ENCODE results near the gene SULF2.

SULF2 gene

GRCh38 chr20:47719211-47719610 is 66.1 kb downstream of the SULF2 start:
- no peak overlapping the region for H3K4me3 ChIP-seq (ENCODE audit: low read length)
- no peak for TF ChIP-seq ZNF274 (IDR thresholded peaks at IDR 0.05; ENCODE audit: low read depth, low read length)

- no peak overlapping the region for H3K4me3 ChIP-seq (ENCODE audit: low read length)
- TF ChIP-seq ZNF274 (IDR thresholded peaks at IDR 0.05; ENCODE audit: low read depth, low read length): no peak
Observed at GRCh38 chr20:47718398-47718797, 66.9 kb downstream of the SULF2 start.

- TF ChIP-seq ZNF274 (IDR thresholded peaks at IDR 0.05; ENCODE audit: low read depth, low read length): no peak
- H3K4me3 ChIP-seq (ENCODE audit: low read length): no peak overlapping the region
Observed at GRCh38 chr20:47717421-47717820, 67.9 kb downstream of the SULF2 start.

GRCh38 chr20:47713878-47714450 is 71.3 kb downstream of the SULF2 start:
- no peak for TF ChIP-seq ZNF274 (IDR thresholded peaks at IDR 0.05; ENCODE audit: low read depth, low read length)
- no peak overlapping the region for H3K4me3 ChIP-seq (ENCODE audit: low read length)

GRCh38 chr20:47713163-47713562 is 72.1 kb downstream of the SULF2 start:
- no peak for TF ChIP-seq ZNF274 (IDR thresholded peaks at IDR 0.05; ENCODE audit: low read depth, low read length)
- no peak overlapping the region for H3K4me3 ChIP-seq (ENCODE audit: low read length)

- TF ChIP-seq ZNF274 (IDR thresholded peaks at IDR 0.05; ENCODE audit: low read depth, low read length): no peak
Observed at GRCh38 chr20:47711046-47711752, 74.1 kb downstream of the SULF2 start.

GRCh38 chr20:47710665-47711045 is 74.6 kb downstream of the SULF2 start:
- no peak for TF ChIP-seq ZNF274 (IDR thresholded peaks at IDR 0.05; ENCODE audit: low read depth, low read length)
- no peak overlapping the region for H3K4me3 ChIP-seq (ENCODE audit: low read length)

More at GRCh38 chr20:47711046-47711752, 74.1 kb downstream of the SULF2 start:
- no peak overlapping the region for H3K4me3 ChIP-seq (ENCODE audit: low read length)

- no peak for TF ChIP-seq ZNF274 (IDR thresholded peaks at IDR 0.05; ENCODE audit: low read depth, low read length)
- H3K4me3 ChIP-seq (ENCODE audit: low read length): no peak overlapping the region
Observed at GRCh38 chr20:47708953-47709833, 76.1 kb downstream of the SULF2 start.

- no peak for TF ChIP-seq ZNF274 (IDR thresholded peaks at IDR 0.05; ENCODE audit: low read depth, low read length)
Observed at GRCh38 chr20:47708140-47708807, 77.0 kb downstream of the SULF2 start.

GRCh38 chr20:47706345-47706744 is 78.9 kb downstream of the SULF2 start:
- TF ChIP-seq ZNF274 (IDR thresholded peaks at IDR 0.05; ENCODE audit: low read depth, low read length): no peak
- no peak overlapping the region for H3K4me3 ChIP-seq (ENCODE audit: low read length)

More at GRCh38 chr20:47708140-47708807, 77.0 kb downstream of the SULF2 start:
- H3K4me3 ChIP-seq (ENCODE audit: low read length): no peak overlapping the region

GRCh38 chr20:47705497-47705856 is 79.8 kb downstream of the SULF2 start:
- no peak overlapping the region for H3K4me3 ChIP-seq (ENCODE audit: low read length)
- TF ChIP-seq ZNF274 (IDR thresholded peaks at IDR 0.05; ENCODE audit: low read depth, low read length): no peak

- H3K4me3 ChIP-seq (ENCODE audit: low read length): no peak overlapping the region
- no peak for TF ChIP-seq ZNF274 (IDR thresholded peaks at IDR 0.05; ENCODE audit: low read depth, low read length)
Observed at GRCh38 chr20:47704746-47705496, 80.4 kb downstream of the SULF2 start.

GRCh38 chr20:47703748-47704147 is 81.5 kb downstream of the SULF2 start:
- no peak overlapping the region for H3K4me3 ChIP-seq (ENCODE audit: low read length)
- TF ChIP-seq ZNF274 (IDR thresholded peaks at IDR 0.05; ENCODE audit: low read depth, low read length): no peak

GRCh38 chr20:47701612-47702011 is 83.7 kb downstream of the SULF2 start:
- H3K4me3 ChIP-seq (ENCODE audit: low read length): no peak overlapping the region
- no peak for TF ChIP-seq ZNF274 (IDR thresholded peaks at IDR 0.05; ENCODE audit: low read depth, low read length)
